GM12878 (cell line): ENCODE data around the gene YBX2. TPM values are rescaled to one million over a fixed set of nuclear protein-coding genes. Genes with fewer than 3 reads are reported as not detected.

ENCODE experiments used
- ATAC-seq: fragments of 200-7000 bp; cut with Tn5 transposase; 3 replicates; pipeline ENCODE4 v1.9.1; 2020; ENCODE audit warnings: mild to moderate bottlenecking, moderate library complexity
- BruUV-seq: library from RNA; stranded (reverse); fragments of 400-500 nt; replicated peaks from 2 replicates; lab custom pipeline; 2021; lab: Mats Ljungman, UMichigan
- CTCF ChIA-PET: fragments of 300-600 bp; sonication (Branson Sonifier 250); formaldehyde crosslinking; extraction: SDS; loops from one replicate; lab custom pipeline; 2021; ENCODE audit warnings: inconsistent platforms; lab: Yijun Ruan, JAX
- POLR2A ChIA-PET: fragments of 350-600 bp; formaldehyde crosslinking; extraction: SDS; loops from one replicate; lab custom pipeline; 2021; ENCODE audit warnings: inconsistent platforms; lab: Charles Lee
- RAD21 ChIA-PET: fragments of 300-600 bp; sonication (Branson Sonifier 250); formaldehyde crosslinking; loops from one replicate; lab custom pipeline; 2023; ENCODE audit warnings: antibody characterized with exemption; ENCODE audit not compliant: unreplicated experiment; lab: Charles Lee
- SMC1A ChIA-PET: fragments of 300-600 bp; sonication (Branson Sonifier 250); formaldehyde crosslinking; loops from one replicate; lab custom pipeline; 2023; ENCODE audit not compliant: unreplicated experiment, uncharacterized antibody; lab: Charles Lee
- DNase-seq: peaks from one replicate; pipeline ENCODE4 v3.0.0-alpha.2; 2011; ENCODE audit warnings: low read depth, low spot score
- FAIRE-seq: peaks from 3 replicates; lab custom pipeline; 2011; peaks lifted over from hg19 to GRCh38; lab: Jason Lieb, UNC
- H2AFZ ChIP-seq: 2 replicates; pipeline ENCODE4 v1.6.0; 2011; ENCODE audit warnings: low read depth, low read length, control low read depth; ENCODE audit not compliant: control insufficient read depth
- H3K27ac ChIP-seq: 2 replicates; pipeline ENCODE4 v1.5.1; 2011; ENCODE audit warnings: control low read depth; ENCODE audit not compliant: control insufficient read depth, insufficient read depth
- H3K27me3 ChIP-seq, 2 experiments: replicated peaks in 1 of 2; 2 replicates each; pipeline versions ENCODE4 v1.6.0 to v1.6.1; 2011; ENCODE audit warnings: low read length in 1 of 2; ENCODE audit not compliant: control insufficient read depth in 2 of 2, insufficient read depth in 2 of 2
- H3K36me3 ChIP-seq, 2 experiments: 2 replicates each; pipeline ENCODE4 v1.5.1; 2011; ENCODE audit warnings: low read length in 1 of 2; ENCODE audit not compliant: control insufficient read depth in 2 of 2, insufficient read depth in 2 of 2
- H3K4me1 ChIP-seq: 2 replicates; pipeline ENCODE4 v1.6.1; 2011; ENCODE audit warnings: mild to moderate bottlenecking, low read length, moderate library complexity, mixed read lengths; ENCODE audit not compliant: control insufficient read depth, insufficient read depth
- H3K4me2 ChIP-seq: 2 replicates; pipeline ENCODE4 v1.6.0; 2011; ENCODE audit warnings: control low read depth; ENCODE audit not compliant: control insufficient read depth, insufficient read depth
- H3K4me3 ChIP-seq: fragments of 200-600 bp; sonication (generic); 2 replicates; pipeline ENCODE4 v1.5.1; 2016
- H3K79me2 ChIP-seq: 2 replicates; pipeline ENCODE4 v1.6.0; 2011; ENCODE audit warnings: low read length; ENCODE audit not compliant: control insufficient read depth, insufficient read depth
- H3K9ac ChIP-seq: 2 replicates; pipeline ENCODE4 v1.8.0; 2011; ENCODE audit warnings: low read length, control low read depth, mixed read lengths; ENCODE audit not compliant: control insufficient read depth, insufficient read depth
- H3K9me3 ChIP-seq: replicated peaks from 3 replicates; pipeline ENCODE4 v1.5.1; 2011; ENCODE audit warnings: mild to moderate bottlenecking, low read length; ENCODE audit not compliant: control insufficient read depth, insufficient read depth
- H4K20me1 ChIP-seq: 2 replicates; pipeline ENCODE4 v1.6.0; 2011; ENCODE audit not compliant: control insufficient read depth, insufficient read depth
- CBX5 ChIP-seq: sonication (generic); IDR thresholded peaks from 2 replicates; pipeline ENCODE4 v1.6.1; 2016; ENCODE audit warnings: low read depth, moderate library complexity, mild to moderate bottlenecking, inconsistent platforms
- ETV6 ChIP-seq, 2 experiments: fragments of 450-650 bp in 1 of 2; IDR thresholded peaks in 1 of 2; conservative IDR thresholded peaks in 1 of 2; 2 replicates each; pipeline ENCODE4 v1.6.1; 2014; ENCODE audit warnings: antibody characterized with exemption in 1 of 2, borderline replicate concordance in 1 of 2, low read depth in 1 of 2, mild to moderate bottlenecking in 1 of 2, moderate library complexity in 1 of 2
- JUND ChIP-seq: IDR thresholded peaks from 2 replicates; pipeline ENCODE4 v1.6.1; 2012; ENCODE audit warnings: low read depth, mild to moderate bottlenecking, low read length, improper control_type of control experiment, moderate library complexity
- NR2F1 ChIP-seq: fragments of 450-650 bp; conservative IDR thresholded peaks from 2 replicates; pipeline ENCODE4 v1.6.1; 2017; ENCODE audit warnings: mild to moderate bottlenecking
- PKNOX1 ChIP-seq: fragments of 450-650 bp; IDR thresholded peaks from 2 replicates; pipeline ENCODE4 v1.6.1; 2016; ENCODE audit warnings: mild to moderate bottlenecking
- TBL1XR1 ChIP-seq: IDR thresholded peaks from 2 replicates; pipeline ENCODE4 v1.6.1; 2012; ENCODE audit warnings: low read depth, low read length, improper control_type of control experiment
- ZBTB33 ChIP-seq: fragments of 450-650 bp; IDR thresholded peaks from 2 replicates; pipeline ENCODE4 v1.6.1; 2017; ENCODE audit warnings: mild to moderate bottlenecking
- WGBS: methylation state at CpG from one replicate; pipeline ENCODE4 v1.1.6; 2016; ENCODE audit warnings: low lambda C conversion rate; ENCODE audit not compliant: insufficient replicate concordance, insufficient coverage; ENCODE audit errors: missing lambda C conversion rate; 5-methylcytosine and 5-hydroxymethylcytosine counted together
- in situ Hi-C: fragments of 300-500 bp; cut with MboI; formaldehyde crosslinking; loops from 9 replicates; pipeline ENCODE4 v1.14.3; 2018; ENCODE audit warnings: mixed read lengths
- intact Hi-C: fragments of 100-400 bp; cut with micrococcal nuclease; formaldehyde crosslinking; loops from one replicate; pipeline ENCODE4 v1.14.2; 2022; ENCODE audit not compliant: unreplicated experiment
- polyA plus RNA-seq, 11 experiments: library from polyadenylated mRNA; depleted of rRNA in 4 of 11; unstranded in 6 of 11; stranded (reverse) in 5 of 11; fragments of >200 nt; fragmentation: Nextera tagmentation in 4 of 11; fragmentation: Illumina TruSeq in 1 of 11; extraction: Ambion mirVana in 4 of 11; extraction: Trizol in 1 of 11; gene quantifications; 1 replicate in 1 of 11; 2 replicates in 10 of 11; pipeline versions ENCODE4 v1.2.1 to v1.2.3, GENCODE V29; 2011 to 2016; ENCODE audit warnings: inconsistent platforms in 2 of 11, missing spikeins in 2 of 11, low read depth in 1 of 11
- total RNA-seq, 4 experiments: library from RNA; depleted of rRNA in 3 of 4; stranded (reverse); fragments of >200 nt in 3 of 4; fragmentation: Illumina TruSeq in 1 of 4; extraction: Trizol in 1 of 4; gene quantifications; 2 replicates each; pipeline versions ENCODE4 v1.2.1 to v1.2.3, GENCODE V29; 2013 to 2021
- TF ChIP-seq, protein P1 (sequence below): fragments of 450-650 bp; formaldehyde crosslinking; IDR thresholded peaks from 2 replicates; pipeline ENCODE4 v1.5.0; 2022; ENCODE audit warnings: mild to moderate bottlenecking, missing genetic modification characterization
- TF ChIP-seq, protein P2 (sequence below): fragments of 450-650 bp; IDR thresholded peaks from 2 replicates; pipeline ENCODE4 v1.6.1; 2017; ENCODE audit warnings: mild to moderate bottlenecking, low read depth, inconsistent platforms; ENCODE audit not compliant: poor library complexity, severe bottlenecking
- TF ChIP-seq, protein P3 (sequence below): fragments of 450-650 bp; IDR thresholded peaks from 2 replicates; pipeline ENCODE4 v1.6.1; 2017; ENCODE audit warnings: borderline replicate concordance

The YBX2 gene
- total and polyA plus RNA-seq, 10 of the 15 experiments (the other 5 are each of a cell fraction or from before 2014, with no cell fraction given): not detected

GRCh38 chr17:7282752-7283321, 11.6 kb downstream of the YBX2 start:
- no peak for DNase-seq
- TF ChIP-seq TBL1XR1 (no peak), PKNOX1 (no peak), NR2F1 (no peak), ETV6 (conservative IDR thresholded peaks at IDR 0.05 in 1 of 2, IDR thresholded peaks at IDR 0.05 in 1 of 2; ENCODE audit: borderline replicate concordance in 1 of 2, low read depth in 1 of 2) (no peak), JUND (no peak), CBX5 (no peak), ZBTB33 (no peak)
- TF ChIP-seq, protein P1, sequence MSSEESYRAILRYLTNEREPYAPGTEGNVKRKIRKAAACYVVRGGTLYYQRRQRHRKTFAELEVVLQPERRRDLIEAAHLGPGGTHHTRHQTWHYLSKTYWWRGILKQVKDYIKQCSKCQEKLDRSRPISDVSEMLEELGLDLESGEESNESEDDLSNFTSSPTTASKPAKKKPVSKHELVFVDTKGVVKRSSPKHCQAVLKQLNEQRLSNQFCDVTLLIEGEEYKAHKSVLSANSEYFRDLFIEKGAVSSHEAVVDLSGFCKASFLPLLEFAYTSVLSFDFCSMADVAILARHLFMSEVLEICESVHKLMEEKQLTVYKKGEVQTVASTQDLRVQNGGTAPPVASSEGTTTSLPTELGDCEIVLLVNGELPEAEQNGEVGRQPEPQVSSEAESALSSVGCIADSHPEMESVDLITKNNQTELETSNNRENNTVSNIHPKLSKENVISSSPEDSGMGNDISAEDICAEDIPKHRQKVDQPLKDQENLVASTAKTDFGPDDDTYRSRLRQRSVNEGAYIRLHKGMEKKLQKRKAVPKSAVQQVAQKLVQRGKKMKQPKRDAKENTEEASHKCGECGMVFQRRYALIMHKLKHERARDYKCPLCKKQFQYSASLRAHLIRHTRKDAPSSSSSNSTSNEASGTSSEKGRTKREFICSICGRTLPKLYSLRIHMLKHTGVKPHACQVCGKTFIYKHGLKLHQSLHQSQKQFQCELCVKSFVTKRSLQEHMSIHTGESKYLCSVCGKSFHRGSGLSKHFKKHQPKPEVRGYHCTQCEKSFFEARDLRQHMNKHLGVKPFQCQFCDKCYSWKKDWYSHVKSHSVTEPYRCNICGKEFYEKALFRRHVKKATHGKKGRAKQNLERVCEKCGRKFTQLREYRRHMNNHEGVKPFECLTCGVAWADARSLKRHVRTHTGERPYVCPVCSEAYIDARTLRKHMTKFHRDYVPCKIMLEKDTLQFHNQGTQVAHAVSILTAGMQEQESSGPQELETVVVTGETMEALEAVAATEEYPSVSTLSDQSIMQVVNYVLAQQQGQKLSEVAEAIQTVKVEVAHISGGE (CRISPR knock-in tag): no peak
- TF ChIP-seq, protein P2, sequence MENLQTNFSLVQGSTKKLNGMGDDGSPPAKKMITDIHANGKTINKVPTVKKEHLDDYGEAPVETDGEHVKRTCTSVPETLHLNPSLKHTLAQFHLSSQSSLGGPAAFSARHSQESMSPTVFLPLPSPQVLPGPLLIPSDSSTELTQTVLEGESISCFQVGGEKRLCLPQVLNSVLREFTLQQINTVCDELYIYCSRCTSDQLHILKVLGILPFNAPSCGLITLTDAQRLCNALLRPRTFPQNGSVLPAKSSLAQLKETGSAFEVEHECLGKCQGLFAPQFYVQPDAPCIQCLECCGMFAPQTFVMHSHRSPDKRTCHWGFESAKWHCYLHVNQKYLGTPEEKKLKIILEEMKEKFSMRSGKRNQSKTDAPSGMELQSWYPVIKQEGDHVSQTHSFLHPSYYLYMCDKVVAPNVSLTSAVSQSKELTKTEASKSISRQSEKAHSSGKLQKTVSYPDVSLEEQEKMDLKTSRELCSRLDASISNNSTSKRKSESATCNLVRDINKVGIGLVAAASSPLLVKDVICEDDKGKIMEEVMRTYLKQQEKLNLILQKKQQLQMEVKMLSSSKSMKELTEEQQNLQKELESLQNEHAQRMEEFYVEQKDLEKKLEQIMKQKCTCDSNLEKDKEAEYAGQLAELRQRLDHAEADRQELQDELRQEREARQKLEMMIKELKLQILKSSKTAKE: no peak
- TF ChIP-seq, protein P3, sequence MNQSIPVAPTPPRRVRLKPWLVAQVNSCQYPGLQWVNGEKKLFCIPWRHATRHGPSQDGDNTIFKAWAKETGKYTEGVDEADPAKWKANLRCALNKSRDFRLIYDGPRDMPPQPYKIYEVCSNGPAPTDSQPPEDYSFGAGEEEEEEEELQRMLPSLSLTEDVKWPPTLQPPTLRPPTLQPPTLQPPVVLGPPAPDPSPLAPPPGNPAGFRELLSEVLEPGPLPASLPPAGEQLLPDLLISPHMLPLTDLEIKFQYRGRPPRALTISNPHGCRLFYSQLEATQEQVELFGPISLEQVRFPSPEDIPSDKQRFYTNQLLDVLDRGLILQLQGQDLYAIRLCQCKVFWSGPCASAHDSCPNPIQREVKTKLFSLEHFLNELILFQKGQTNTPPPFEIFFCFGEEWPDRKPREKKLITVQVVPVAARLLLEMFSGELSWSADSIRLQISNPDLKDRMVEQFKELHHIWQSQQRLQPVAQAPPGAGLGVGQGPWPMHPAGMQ: no peak

More at GRCh38 chr17:7282752-7283321, 11.6 kb downstream of the YBX2 start:
- 28% methylated on average over 6 of the region's 6 CpGs for WGBS
- POLR2A ChIA-PET: interaction anchor here (0.6 to 1.0 kb wide), 4 partner anchors 13 to 62 kb away, joined by 3 read pairs; no protein-coding TSS in a partner anchor
- Histone ChIP-seq H2AFZ (no peak overlapping the region), H3K4me2 (no peak overlapping the region), H3K27ac (no peak overlapping the region), H3K9me3 (no peaks in the 10 kb centered on the region), H3K36me3 (no peaks in the 10 kb centered on the region), H3K79me2 (no peaks in the 10 kb centered on the region), H3K27me3 (no peaks in the 10 kb centered on the region; a peak in 2 of 4 replicates), H4K20me1 (no peaks in the 10 kb centered on the region; the same call in none of the 2 replicates), H3K4me3 (no peak overlapping the region), H3K9ac (no peak overlapping the region), H3K4me1 (peaks cover 8% of the 10 kb centered on the region)
- RAD21 ChIA-PET: interaction anchor here (2.3 kb wide), 1 partner anchor 13 kb away, joined by 11 read pairs; no protein-coding TSS in a partner anchor
- no peak for FAIRE-seq
- ATAC-seq: no peak
- SMC1A ChIA-PET: interaction anchor here (1.5 to 1.7 kb wide), 2 partner anchors 13 to 62 kb away, joined by 4 to 10 read pairs; no protein-coding TSS in a partner anchor
- BruUV-seq: no TSS peak
- in situ Hi-C loops: no loop called here
- intact Hi-C loops: no loop called here
- CTCF ChIA-PET: interaction anchor here (0.6 to 10.3 kb wide), 10 partner anchors 15 to 237 kb away, joined by 3 to 102 read pairs (median 4); partner anchors contain the start of gene ACAP1
